HepG2 (cell line): ENCODE measurements around the gene HACD2.

Experiments used
- BCLAF1 ChIP-seq: fragments of 450-650 bp; IDR thresholded peaks from 2 replicates; pipeline ENCODE4 v1.6.1; 2017; ENCODE audit warnings: mild to moderate bottlenecking
- CEBPG ChIP-seq: IDR thresholded peaks from 2 replicates; pipeline ENCODE4 v1.6.1; 2016
- CTCF ChIP-seq: sonication (generic); formaldehyde crosslinking; IDR thresholded peaks from 2 replicates; pipeline ENCODE4 v1.5.0; 2020; ENCODE audit warnings: mild to moderate bottlenecking, missing genetic modification reagents, moderate library complexity
- GATAD2A ChIP-seq: IDR thresholded peaks from 2 replicates; pipeline ENCODE4 v1.6.1; 2016
- KDM3A ChIP-seq: IDR thresholded peaks from 2 replicates; pipeline ENCODE4 v1.6.1; 2018; ENCODE audit warnings: low read depth, missing compliant biosample characterization
- MATR3 ChIP-seq: sonication (generic); formaldehyde crosslinking; IDR thresholded peaks from 2 replicates; pipeline ENCODE4 v1.4.0; 2020; ENCODE audit warnings: missing genetic modification reagents
- SIN3A ChIP-seq: IDR thresholded peaks from 2 replicates; pipeline ENCODE4 v1.6.1; 2011; ENCODE audit warnings: low read depth, mild to moderate bottlenecking, control low read depth, low read length, borderline replicate concordance
- ZNF225 ChIP-seq: sonication (generic); formaldehyde crosslinking; IDR thresholded peaks from 2 replicates; pipeline ENCODE4 v1.4.0; 2020; ENCODE audit warnings: mild to moderate bottlenecking, missing genetic modification reagents
- ZNF263 ChIP-seq: sonication (generic); formaldehyde crosslinking; IDR thresholded peaks from 2 replicates; pipeline ENCODE4 v1.4.0; 2020; ENCODE audit warnings: missing genetic modification reagents
- ZNF441 ChIP-seq: sonication (generic); formaldehyde crosslinking; IDR thresholded peaks from 2 replicates; pipeline ENCODE4 v1.7.0; 2021; ENCODE audit warnings: missing genetic modification reagents, borderline replicate concordance
- ZNF513 ChIP-seq: sonication (generic); formaldehyde crosslinking; conservative IDR thresholded peaks from 2 replicates; pipeline ENCODE4 v1.5.0; 2020; ENCODE audit warnings: missing genetic modification reagents
- ZNF564 ChIP-seq: sonication (generic); formaldehyde crosslinking; IDR thresholded peaks from 2 replicates; pipeline ENCODE4 v1.8.1; 2023; ENCODE audit warnings: mild to moderate bottlenecking, missing genetic modification reagents
- ZNF639 ChIP-seq: conservative IDR thresholded peaks from 2 replicates; pipeline ENCODE4 v1.6.1; 2018; ENCODE audit warnings: missing genetic modification reagents
- ZNF776 ChIP-seq: sonication (generic); formaldehyde crosslinking; IDR thresholded peaks from 2 replicates; pipeline ENCODE4 v1.4.0; 2020; ENCODE audit warnings: mild to moderate bottlenecking, missing genetic modification reagents

GRCh38 chr3:123467046-123467445 is 117.8 kb downstream of the HACD2 start:
- TF ChIP-seq ZNF263 (CRISPR knock-in tag) (no peak), ZNF776 (CRISPR knock-in tag) (no peak), KDM3A (CRISPR knock-in tag) (no peak), SIN3A (no peak), ZNF441 (no peak), ZNF564 (CRISPR knock-in tag) (no peak), MATR3 (CRISPR knock-in tag) (no peak), ZNF639 (no peak), CEBPG (CRISPR knock-in tag) (no peak), BCLAF1 (no peak), ZNF513 (CRISPR knock-in tag) (no peak), ZNF225 (CRISPR knock-in tag) (no peak), CTCF (no peak), GATAD2A (no peak)
